HG03108 (cell line): ENCODE measurements around the gene MGAT5.

Source experiments
- ATAC-seq: cut with Tn5 transposase; IDR thresholded peaks from one replicate; pipeline ENCODE4 v1.9.1; 2021; ENCODE audit warnings: moderate library complexity; ENCODE audit not compliant: unreplicated experiment

The MGAT5 gene

GRCh38 chr2:134230885-134231284 lies 23.0 kb upstream of the MGAT5 start:
- no peak for ATAC-seq

- no peak for ATAC-seq
These were observed 22.4 kb upstream of the MGAT5 start for GRCh38 chr2:134231301-134231964.

GRCh38 chr2:134231965-134232340 lies 21.9 kb upstream of the MGAT5 start:
- no peak for ATAC-seq

- peak; percentile 34 for ATAC-seq
These were observed 21.4 kb upstream of the MGAT5 start for GRCh38 chr2:134232461-134232860.

GRCh38 chr2:134232868-134233727 lies 20.8 kb upstream of the MGAT5 start:
- peak; percentile 44 for ATAC-seq

GRCh38 chr2:134233728-134234136 lies 20.1 kb upstream of the MGAT5 start:
- peak; percentile 43 for ATAC-seq

GRCh38 chr2:134234535-134234934 lies 19.3 kb upstream of the MGAT5 start:
- ATAC-seq, result no peak

GRCh38 chr2:134235510-134236144 lies 18.2 kb upstream of the MGAT5 start:
- ATAC-seq, result no peak

GRCh38 chr2:134238371-134238770 lies 15.5 kb upstream of the MGAT5 start:
- ATAC-seq, result no peak

- ATAC-seq, result no peak
These were observed 13.8 kb upstream of the MGAT5 start for GRCh38 chr2:134240061-134240460.

- no peak for ATAC-seq
These were observed 12.0 kb upstream of the MGAT5 start for GRCh38 chr2:134241911-134242310.

GRCh38 chr2:134243244-134243643 lies 10.6 kb upstream of the MGAT5 start:
- no peak for ATAC-seq

- no peak for ATAC-seq
These were observed 9.8 kb upstream of the MGAT5 start for GRCh38 chr2:134244086-134244485.

GRCh38 chr2:134244587-134244986 lies 9.3 kb upstream of the MGAT5 start:
- ATAC-seq, result no peak

GRCh38 chr2:134245340-134245984 lies 8.4 kb upstream of the MGAT5 start:
- ATAC-seq, result no peak

GRCh38 chr2:134246154-134246874 lies 7.6 kb upstream of the MGAT5 start:
- ATAC-seq, result no peak

- peak; percentile 54 for ATAC-seq
These were observed 6.2 kb upstream of the MGAT5 start for GRCh38 chr2:134247679-134248078.

- ATAC-seq, result no peak
These were observed 5.0 kb upstream of the MGAT5 start for GRCh38 chr2:134248913-134249312.

GRCh38 chr2:134249755-134250154 lies 4.1 kb upstream of the MGAT5 start:
- ATAC-seq, result no peak

GRCh38 chr2:134250840-134251461 lies 2.9 kb upstream of the MGAT5 start:
- ATAC-seq, result no peak
